Medulla oblongata (tissue), 1 donor: ENCODE results near the gene ZNF628.

Source experiments
- DNase-seq: peaks from one replicate; pipeline ENCODE4 v3.0.0-alpha.2; 2015; ENCODE audit errors: extremely low spot score

ZNF628 gene

DNA sequence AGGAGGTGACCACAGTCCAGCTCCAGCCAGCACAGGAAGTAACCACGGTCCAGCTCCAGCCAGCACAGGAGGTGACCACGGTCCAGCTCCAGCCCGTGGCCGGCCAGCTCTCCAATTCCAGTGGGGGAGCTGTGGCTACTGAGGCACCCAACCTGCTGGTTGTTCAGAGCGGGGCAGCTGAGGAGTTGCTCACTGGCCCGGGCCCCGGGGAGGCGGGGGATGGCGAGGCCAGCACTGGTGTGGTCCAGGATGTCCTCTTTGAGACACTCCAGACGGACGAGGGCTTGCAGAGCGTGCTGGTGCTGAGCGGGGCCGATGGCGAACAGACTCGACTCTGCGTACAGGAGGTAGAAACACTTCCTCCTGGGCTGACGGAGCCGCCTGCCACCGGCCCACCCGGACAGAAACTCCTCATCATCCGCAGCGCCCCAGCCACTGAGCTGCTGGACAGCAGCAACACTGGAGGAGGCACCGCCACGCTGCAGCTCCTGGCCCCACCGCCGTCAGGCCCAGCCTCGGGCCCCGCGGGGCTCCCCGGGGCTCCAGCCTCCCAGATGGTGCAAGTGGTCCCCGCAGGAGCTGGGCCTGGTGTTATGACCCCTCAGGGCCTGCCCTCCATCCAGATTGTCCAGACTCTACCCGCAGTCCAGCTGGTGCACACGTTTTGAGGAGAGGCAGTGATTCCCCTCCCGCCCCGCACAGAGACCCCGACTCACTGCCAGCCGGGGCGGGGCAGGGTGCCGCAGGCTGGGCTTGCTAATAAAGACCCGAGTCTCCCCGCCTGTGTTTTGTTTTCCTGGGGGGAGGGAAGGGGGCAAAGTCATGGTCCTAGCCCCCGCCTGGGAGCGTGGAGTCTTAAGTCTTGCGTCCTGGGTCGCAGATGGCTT, 7.5 kb downstream of the ZNF628 start:
- DNase-seq = no peak

DNA sequence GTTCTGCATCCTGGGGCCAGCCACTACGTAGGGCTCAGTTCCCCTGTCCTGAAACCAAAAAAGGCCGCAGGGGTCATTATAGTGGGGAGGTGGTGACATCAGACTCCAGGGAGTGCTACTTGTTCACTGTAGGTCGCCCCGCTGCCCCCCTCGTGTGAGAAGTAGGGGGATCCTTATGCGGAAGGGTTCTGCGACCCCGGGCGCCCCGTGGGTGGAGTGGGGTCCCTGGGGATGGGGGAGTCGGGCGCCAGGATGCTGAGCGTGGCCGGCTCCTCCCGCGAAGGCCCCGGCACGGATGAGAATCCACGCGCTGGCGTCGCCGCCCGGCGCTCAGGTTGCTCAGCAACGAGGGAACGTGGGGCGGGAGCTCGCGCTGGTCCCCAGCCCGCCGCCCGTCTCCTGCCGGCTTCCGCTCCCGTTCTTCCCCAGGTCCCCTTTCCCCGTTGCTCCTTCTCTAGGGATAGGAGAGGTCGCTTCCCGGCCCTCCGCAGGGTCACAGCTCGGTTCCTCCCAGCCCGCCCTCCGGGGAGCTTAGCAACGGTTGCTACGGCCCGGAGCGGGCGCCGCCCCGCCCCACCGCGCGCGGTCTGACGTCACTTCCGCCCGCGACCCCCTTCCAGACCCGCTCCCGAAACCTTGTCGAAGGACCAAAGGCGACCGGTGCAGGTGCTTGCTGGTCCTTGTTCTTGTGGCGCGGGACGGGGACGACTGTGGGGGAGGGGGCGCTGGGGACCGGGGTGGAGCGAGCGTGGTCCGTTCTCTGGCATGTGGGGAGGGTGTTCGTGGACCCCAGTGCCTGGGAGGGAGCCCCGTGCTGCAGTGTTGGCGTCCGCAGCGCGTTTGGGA, 8.4 kb downstream of the ZNF628 start, which contains the start of gene NAT14:
Gene NAT14, plus strand, starts transcription at position 596 of the 846 bp plus-strand sequence. CDS start 521 bp downstream, outside the sequence.
- DNase-seq = peak; percentile 45

DNA sequence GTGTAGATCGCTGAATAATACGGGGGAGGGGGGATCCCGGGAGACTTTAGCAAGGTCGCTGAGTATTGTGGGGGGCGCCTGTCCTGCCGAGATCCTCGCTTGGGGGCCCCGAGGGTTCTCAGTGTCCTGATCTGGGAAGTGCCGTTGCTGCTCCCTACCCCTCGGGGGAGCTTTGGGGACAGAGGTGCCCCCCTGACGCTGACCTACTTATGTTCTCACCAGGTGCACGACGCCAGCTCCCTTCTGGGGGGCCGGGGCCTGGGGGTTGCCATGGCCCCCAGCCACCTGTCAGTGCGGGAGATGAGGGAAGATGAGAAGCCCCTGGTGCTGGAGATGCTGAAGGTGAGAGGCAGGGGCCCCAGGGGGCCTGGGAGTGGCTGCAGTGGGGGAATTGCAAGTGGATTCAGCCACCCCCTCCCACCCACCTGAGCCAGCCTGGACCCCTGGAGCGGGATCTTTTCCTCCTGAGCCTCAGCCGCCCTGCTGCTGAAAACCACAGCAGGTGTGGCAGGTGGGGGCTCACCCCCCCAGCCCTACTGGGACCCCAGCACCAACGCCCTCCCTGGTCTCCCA, 9.1 kb downstream of the ZNF628 start:
- DNase-seq = no peak

- no peak for DNase-seq
These were observed 9.9 kb downstream of the ZNF628 start for GRCh38 chr19:55486043-55486970.

DNA sequence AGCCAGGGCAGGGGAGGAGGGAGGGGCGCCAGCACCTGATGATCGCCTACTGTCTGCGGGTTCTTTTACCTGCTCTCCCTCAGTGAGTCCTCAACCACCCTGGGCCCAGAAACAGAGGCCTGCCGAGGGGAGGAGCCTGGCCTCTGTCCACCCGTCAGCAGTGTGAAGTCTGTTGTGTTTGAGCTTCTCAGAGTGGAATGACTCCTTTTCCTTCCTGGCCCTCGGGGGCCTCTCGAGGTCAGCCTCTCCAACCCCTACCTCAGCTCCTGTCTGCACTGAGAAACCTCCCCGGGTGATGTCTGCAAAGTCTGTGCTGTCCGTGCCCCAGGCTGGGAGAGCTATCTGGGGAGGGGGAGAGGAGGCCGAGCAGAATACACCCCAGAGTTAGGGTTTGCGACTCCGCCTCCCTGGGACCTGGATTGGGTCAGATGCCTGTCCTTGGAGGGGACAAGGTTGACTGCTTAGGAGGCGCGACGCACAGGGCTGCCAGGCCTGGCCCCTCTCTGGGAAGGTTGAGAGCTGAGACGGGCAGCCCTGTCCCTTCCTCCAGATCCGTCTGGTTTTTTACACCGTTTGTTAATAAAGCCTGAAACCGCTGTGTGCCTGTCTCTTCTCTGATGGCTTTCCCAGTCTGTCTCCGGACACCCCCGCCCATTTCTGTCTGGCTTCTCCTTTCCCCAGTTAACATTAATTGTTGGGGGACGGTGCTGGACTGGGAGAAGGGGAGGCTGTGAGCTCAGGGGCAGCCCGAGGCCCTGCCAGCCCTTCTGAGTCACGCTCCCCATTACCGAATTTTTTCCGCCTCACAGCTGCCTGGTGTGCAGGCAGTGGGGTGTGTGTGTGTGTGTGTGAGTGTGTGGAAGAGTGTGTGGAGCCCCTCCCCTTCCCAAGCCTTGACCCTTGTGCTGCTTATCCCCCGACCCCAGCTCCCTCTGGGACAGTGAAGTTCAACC, 10.8 kb downstream of the ZNF628 start:
- peak; percentile 42 for DNase-seq

- DNase-seq = peak; percentile 54
These were observed 11.7 kb downstream of the ZNF628 start, which contains the start of gene SSC5D for GRCh38 chr19:55487924-55488687. TSS of gene SSC5D (plus strand) at chr19:55488436. CDS start at chr19:55488590, 154 bp downstream.

GRCh38 chr19:55488986-55489710, 12.7 kb downstream of the ZNF628 start:
- DNase-seq = no peak

DNA sequence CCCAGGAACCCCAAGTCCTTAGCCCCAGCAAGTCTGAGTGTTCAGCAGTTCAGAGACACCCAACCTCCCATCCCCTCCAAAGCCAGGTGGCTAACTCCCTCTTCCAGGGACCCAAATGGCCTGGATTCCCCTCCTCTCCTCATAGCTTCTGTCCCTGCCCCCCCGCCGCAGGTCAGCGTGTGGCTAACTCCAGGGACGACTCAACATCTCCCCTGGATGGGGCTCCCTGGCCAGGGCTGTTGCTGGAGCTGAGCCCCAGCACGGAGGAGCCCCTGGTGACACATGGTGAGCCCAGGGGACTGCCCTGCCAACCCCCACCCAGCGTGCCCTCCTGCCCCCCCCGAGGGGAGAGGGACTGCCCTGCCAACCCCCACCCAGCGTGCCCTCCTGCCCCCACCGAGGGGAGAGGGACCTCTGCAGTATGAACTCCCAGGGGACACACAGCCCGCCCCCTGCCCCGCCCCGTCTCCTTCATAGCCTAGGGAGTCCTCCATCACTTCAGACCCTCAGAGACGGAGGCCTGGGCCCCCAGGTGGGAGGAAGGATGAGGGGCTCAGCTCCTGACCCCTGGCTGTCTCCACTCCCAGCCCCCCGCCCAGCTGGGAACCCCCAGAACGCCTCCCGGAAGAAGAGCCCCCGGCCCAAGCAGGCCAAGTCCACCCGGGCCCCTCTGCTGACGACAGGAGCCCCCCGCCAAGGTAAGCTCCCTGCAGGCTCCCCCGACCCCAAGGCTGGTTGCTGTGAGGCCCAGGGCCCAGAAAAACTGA, 13.5 kb downstream of the ZNF628 start:
- no peak for DNase-seq

DNA sequence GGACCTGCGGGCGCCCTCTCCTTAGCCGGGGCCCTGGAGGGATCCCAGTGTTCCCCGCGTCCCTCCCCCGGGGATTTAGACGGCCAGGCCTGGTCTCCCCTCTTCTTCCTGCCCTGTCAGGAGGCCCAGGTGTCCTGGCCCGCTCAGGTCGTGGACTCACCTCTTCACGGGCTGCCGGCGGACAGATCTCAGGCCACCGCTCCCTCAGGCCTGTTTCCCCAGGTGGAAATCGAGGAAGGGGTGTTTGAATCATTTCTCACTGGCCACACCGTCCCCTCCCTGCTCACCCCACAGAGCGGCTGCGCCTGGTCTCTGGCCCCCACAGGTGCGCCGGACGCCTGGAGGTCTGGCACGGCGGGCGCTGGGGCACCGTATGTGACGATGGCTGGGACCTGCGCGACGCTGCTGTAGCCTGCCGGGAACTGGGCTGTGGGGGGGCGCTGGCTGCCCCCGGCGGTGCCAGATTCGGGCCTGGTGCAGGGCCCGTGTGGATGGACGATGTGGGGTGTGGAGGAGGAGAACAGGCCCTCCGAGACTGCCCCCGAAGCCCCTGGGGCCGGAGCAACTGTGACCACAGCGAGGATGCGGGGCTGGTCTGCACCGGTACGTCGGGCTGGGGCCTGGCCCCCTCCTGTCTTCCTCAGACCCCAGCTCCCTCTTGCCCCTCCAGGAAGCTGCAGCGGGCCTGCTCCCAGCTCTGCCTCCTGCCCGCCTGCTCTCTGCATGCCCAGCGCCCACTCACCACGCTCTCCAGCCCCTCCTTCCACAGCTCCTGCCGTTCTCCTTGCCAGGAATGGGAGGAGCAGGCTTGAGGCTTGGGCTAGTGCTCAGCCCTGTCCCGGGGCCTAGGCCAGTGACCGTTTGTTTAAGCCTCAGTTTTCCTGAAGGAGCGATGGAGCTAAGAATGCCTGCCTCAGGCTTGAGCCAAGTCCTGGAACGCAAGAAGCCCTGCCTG, 14.3 kb downstream of the ZNF628 start:
- no peak for DNase-seq

DNA sequence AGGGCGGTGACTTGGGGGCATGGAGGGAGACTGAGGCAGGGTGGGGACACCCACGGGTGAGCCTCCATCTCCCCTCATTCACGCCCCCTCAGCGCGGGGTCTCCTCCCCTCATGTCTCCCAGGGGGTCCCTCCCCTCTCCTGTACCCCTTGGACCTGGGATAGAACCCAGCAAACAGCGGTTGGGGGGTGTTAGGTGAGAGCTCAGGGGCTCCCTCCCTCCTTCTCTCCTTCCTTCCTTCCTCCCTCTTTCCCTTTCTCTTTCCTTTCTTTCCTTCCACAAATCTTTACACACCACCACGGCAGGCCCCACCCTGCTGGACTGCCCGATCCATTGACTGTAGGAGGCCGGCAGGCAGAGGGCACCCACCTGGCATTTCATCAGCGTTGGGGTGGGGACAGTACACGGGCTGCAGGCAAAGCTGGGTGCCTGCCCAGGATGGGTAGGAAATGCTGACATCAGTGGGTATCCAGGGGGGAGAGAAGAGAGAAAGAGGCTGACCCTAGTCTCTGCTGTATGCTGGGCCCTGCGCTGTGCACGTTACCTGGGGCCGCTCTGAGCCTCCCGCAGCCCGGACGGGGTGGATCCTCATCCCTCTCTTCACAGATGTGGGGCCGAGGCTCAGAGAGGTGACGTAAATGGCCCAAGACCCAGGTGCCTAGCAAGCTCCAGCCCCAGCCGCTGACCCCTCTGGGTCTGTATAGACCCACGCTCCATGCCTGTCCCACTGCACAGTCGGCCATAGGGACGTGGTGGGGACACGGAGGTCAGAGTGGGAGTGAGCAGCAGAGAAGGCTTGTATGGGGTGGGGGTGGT, 15.3 kb downstream of the ZNF628 start:
- DNase-seq = no peak

DNA sequence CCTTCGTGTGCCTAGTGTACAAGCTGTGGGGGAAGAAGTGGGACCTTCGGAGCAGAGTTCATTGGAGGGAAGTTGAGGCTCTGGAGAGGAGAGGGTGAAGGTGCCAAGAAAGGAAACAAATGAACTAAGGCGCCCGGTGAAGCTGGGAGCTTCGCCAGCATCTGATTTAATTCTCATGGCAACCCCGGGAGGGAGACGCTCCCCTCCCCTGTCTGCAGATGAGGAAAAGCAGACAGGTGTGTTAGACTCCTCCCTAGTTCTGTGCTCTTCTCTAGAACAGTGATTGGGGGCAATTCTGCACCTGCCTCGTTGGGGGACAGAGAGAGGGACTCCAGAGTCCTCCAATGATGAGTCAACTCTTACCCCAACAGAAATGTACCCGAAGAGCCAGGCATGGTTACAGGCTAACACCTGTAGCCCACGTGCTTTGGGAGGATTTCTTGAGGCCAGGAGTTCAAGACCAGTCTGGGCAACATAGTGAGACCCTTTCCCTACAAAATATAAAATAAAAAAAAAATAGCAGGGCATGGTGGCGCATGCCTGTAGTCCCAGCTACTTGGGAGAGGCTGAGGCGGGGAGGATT, 16.0 kb downstream of the ZNF628 start:
- no peak for DNase-seq

DNA sequence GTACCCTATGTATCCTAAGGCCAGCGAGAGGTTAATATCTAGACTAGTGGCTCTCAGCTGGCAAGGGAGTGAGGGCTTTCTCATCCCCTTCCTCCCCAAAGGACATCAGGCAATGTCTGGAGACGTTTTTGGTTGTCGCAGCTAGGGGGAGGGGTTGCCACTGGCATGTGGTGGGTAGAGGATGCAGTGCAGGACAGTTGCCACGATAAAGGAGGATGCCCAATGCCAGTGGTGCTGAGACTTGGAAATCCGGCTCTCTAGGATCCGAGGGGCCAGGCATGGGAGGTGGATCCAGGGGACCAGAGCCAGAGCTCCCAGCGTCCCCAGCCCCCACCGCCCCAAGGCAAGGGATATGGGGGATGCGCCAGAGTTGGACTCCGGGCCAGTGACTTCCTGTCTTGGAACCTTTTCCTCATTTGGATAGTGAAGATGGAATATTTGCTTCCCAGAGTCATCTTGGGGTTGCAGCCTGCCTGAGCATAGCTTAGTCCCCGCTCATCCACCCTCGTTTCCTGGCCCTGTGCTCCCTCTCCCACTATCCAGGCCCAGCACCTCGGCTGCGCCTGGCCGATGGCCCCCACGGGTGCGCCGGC, 16.7 kb downstream of the ZNF628 start:
- DNase-seq = no peak

DNA sequence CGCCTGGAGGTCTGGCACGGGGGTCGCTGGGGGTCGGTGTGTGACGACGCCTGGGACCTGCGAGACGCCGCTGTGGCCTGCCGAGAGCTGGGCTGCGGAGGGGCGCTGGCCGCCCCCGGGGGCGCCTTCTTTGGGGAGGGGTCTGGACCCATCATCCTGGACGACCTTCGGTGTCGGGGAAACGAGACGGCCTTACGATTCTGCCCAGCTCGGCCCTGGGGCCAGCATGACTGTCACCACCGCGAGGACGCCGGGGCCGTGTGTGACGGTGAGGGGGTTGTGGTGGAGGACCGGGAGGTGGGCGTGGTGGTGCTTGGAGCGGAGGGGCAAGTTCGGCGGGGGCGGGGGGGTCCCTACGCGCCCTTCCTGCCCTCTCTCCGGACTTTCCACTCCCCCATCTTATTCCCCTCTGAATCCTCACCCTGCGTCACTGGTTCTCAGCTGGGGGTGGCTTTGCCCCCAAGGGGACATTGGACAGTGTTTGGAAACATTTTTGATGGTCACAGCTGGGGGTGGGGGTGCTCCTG, 17.3 kb downstream of the ZNF628 start:
- no peak for DNase-seq

GRCh38 chr19:55494172-55494761, 17.9 kb downstream of the ZNF628 start:
- DNase-seq = no peak
